T-helper 2 cell treated with Interferon-gamma antibody and Interleukin-4, amounts not matched to agents 100 ng/mL and 5 ng/mL, for 36 hours (primary cell): Measurements from ENCODE around the gene MARS1. TPM values are rescaled to one million over a fixed set of nuclear protein-coding genes. Genes with fewer than 3 reads are reported as not detected.

Source experiments
- intact Hi-C: fragments of 100-400 bp; cut with micrococcal nuclease; formaldehyde crosslinking; loops from one replicate; pipeline ENCODE4 v1.15.1; 2023
- total RNA-seq: library from RNA; stranded (reverse); gene quantifications from 2 replicates; pipeline ENCODE4 v1.2.3, GENCODE V29; 2022

Gene MARS1
- total RNA-seq, 1 donor from 2014 or later, result 189 TPM

GRCh38 chr12:57470970-57471656 lies 16.8 kb upstream of the MARS1 start:
- intact Hi-C loops, result no loop called here

GRCh38 chr12:57471661-57472060 lies 16.2 kb upstream of the MARS1 start:
- intact Hi-C loops, result no loop called here

GRCh38 chr12:57472391-57472790 lies 15.5 kb upstream of the MARS1 start:
- intact Hi-C loops, result no loop called here

DNA sequence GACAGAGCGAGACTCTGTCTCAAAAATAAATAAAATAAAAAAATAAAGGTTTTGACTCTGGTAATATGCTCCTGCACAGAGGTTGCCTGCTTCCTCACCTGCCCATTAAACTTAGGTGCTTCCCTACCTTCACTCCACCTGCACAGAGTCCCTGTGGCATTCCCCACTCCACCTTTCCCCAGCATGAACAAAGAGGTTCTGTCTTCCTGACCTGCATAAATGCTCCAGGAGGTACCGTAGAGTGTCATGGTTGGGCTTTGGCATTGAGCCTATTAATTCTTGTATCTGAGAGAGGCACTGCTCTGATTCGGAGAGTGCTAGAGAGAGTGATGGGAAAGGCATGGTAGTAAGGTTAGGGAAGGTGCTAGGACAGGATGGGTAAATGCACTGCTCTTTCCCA lies 14.5 kb upstream of the MARS1 start:
- intact Hi-C loops, result no loop called here

DNA sequence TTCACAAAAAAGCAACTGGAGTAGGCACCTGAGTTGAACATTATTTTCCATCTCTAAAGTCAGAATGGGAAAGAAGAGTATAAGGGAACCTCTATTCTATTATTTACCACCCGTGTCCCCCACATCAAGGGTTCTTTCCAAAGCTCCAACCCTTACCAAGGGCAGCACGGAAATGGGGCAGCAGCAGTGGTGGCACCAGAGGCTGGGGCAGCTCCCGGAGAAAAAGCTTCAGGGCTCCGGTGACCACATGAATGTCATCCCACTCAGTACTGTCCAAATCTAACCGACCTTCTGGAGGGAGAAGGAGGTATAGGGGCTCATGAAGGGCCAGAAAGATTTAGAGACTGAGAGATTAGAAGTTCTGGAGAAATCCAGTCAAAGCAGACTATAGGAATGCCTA lies 14.0 kb upstream of the MARS1 start:
- intact Hi-C loops, result no loop called here

DNA sequence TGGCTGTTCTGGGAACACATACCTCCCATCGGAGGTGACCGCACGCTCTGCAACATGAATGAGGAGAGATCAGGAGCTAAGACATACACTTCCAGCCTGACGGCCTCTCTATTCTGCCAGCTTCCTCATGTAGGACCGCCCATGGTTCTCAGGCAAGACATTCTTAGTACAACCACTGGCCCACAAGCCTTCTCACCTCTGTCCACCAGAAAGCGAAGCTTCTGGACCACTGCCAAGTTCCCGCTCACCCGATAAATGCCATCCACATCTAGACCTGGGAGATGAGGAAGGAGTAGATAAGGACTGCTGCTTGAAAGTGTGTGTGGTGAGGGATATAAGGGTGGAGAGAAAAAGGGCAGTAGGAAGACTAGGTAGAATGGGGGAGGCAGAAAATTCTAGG lies 13.4 kb upstream of the MARS1 start:
- intact Hi-C loops, result no loop called here

DNA sequence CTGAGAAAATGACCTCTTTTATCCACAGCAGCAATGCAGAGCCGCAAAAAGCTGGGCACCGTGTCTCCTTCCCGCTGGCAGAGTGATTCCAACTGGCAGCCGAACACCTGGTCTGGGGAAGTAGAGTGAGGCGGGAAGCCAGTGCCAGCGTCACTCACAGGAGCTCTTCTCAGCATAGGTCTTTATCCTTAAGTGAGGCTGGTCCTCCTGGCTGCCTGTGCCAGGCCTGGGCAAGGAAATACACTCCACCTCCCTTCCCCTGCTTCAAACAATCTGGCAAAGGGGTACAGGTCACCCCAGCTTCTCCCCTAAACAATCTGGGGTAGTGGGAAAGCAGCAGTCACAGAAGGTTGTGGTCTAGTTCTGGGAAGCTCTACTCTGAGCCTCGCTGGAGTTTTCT lies 13.0 kb upstream of the MARS1 start:
- intact Hi-C loops, result loop anchor here (5.0 kb wide), 3 partner anchors 147 to 363 kb away; partner anchors contain the start of genes CDK4 and STAT6

DNA sequence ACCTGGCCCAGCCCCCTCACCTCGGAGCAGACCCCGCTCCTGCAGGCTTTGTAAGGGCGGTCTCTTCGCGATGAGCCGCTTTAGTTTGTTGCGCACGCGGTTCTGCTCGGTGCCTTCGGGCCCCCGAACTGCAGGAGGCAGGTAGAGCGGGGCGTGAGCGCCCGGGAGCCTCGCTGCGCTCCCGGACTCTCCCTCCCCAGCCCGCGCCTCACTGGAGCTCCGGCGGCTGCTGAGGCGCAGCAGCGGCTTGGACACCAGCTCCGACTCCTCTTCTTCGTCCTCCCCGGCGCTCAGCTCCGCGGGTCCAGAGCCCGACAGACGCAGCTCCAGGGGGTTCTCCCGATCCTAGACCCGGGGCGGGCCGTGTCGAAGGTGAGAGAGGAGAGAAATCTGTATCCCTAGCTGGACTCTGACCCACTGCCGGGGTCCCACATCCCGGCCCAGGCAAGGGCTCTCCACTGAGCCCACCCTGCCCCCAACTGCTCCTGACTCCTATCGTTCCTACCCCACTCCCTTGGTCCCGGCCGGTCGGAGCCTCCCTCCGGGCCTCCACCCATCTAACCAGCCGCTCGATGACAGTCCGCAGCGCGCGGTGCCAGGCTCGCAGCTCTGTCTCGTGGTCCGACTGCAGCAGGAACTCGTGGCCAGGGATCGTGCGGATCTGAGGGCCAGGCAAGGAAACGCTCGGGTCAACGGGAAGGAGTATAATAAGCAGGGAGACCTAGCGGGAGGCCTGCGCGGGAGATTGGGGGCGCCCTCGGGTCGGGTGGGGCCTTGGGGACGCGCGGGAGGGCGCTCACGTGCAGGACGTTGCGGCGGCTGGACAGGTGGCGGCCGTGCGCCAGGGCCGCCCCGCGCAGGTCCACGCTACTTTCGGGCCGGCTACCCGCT lies 12.4 kb upstream of the MARS1 start:
- intact Hi-C loops, result loop anchor here (5.0 kb wide), 3 partner anchors 147 to 363 kb away; partner anchors contain the start of genes CDK4 and STAT6

DNA sequence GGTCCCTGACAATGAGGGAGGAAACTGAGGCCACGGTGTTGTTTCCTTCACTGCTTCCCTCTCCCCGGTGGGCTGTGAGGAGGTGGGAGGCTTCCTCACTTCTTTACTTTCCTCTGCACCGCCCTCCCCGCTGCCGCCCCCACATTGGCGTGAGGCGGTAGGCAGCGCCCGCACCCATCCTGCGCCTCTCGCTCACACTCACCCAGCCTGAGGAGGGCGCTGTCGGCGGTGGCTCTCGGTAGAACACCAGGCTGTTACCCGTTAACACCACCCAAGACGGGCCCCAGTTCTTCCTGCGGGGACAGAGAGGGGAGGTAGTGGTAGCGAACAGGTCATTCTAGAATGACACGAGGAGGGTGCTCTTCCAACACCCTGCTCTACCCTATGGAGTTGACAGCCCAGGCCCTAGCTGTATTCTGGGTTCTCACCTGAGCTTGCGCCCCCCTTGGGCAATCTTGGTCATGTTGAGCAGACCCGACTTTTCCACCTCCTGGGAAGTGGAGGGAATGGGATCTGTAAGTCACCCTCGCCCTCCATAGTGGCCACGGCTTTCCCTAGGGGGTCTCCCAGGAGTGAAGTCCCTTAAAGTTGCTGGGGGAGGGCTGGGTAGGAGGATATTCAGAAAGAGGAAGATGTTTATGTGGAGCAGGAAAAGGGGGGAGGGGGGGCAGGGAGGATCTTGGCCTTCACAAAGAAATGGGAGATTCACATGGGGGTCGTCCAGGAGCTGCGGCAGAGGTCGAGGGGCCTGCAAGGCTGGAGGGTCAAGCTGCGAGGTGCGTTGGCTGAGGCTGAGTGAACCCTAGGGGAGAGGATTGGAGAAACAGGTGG lies 11.5 kb upstream of the MARS1 start:
- intact Hi-C loops, result loop anchor here (5.0 kb wide), 3 partner anchors 146 to 364 kb away; partner anchors contain the start of genes CDK4 and STAT6

DNA sequence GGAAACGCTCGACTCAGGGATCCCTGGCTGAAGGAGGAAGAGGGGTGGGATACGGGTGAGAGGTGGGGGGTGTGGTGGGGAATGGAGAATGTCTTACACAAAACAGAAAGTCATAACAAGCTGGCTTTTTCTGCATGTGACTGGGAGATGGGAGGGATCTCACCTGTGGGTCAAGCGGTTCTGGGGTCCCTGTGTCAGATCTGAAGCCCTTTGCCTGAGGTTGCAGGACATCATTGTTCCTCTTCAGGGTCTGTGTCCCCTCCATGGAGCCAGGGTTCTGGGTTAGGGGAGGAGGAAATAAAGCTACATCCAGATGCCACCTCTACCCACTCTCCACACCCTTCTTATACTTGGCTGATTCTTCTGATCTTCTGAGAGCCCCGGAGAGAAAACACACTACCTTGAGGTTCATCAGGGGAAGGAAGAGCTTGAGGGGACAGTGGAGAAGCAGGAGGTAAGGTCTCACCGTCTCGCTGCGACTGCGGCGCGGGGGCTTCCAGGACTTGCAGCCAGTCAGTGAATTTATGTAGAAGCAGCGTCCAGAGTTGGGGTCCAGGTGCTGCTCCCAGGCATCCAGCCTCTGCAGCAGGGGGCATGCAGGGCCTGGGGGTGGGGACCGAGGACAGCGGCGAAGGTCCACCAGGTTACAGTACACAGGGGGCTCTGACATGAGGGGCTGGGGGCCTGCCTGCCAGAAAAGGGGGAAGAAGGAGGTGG lies 10.7 kb upstream of the MARS1 start:
- intact Hi-C loops, result loop anchor here (1.0 to 5.0 kb wide), 5 partner anchors 15 to 365 kb away; partner anchors contain the start of genes CDK4, R3HDM2 and STAT6

GRCh38 chr12:57477710-57478681 lies 9.9 kb upstream of the MARS1 start:
- intact Hi-C loops, result loop anchor here (1.0 to 5.0 kb wide), 6 partner anchors 9 to 366 kb away; partner anchors contain the start of genes CDK4, R3HDM2 and STAT6

- intact Hi-C loops, result loop anchor here (1.0 to 5.0 kb wide), 4 partner anchors 41 to 367 kb away; partner anchors contain the start of genes CDK4, DDIT3 and STAT6
These were observed 8.9 kb upstream of the MARS1 start for GRCh38 chr12:57479043-57479375.

DNA sequence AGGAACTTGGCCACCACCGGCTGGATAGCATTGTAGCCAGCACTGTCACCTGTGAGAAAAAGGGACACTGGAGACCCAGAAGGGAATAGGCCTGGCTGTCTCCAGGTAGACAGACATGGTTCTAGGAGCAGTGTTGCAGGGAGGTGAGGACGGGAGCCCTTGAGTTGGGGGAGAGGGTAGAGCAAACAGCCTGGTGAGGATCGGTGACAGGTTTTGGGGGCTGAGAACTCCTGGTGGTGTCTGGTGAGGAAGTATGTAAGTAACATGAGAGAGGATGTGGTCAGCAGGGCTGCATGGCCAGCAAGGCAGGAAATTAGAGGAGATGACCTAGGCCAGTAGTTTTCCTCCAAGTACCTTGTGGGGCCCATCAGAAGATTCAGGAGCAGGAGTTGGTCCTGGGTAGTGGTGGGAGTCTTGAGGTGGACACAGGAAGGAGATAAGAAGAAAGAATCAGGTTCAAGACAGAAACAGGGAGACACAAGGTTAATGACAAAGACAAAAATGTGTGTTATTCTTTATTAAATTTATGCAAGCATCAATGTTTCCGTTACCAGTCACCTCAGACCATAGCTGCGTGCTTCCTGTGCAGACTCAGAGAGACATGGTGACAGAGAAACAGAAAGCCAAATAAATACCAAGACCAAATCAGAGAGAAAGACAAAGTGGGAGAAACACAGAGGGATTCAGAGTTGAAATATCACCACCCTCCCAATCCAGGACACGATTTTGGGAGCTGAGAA lies 8.3 kb upstream of the MARS1 start, which contains the start of gene ARHGAP9:
ARHGAP9 (minus strand) TSS at position 491 of the 740 bp plus-strand sequence; CDS start at position 31, 460 bp downstream.
- intact Hi-C loops, result loop anchor here (1.0 to 5.0 kb wide), 4 partner anchors 41 to 367 kb away; partner anchors contain the start of genes CDK4, DDIT3 and STAT6

- intact Hi-C loops, result no loop called here
These were observed 6.2 kb upstream of the MARS1 start for GRCh38 chr12:57481671-57482070.

DNA sequence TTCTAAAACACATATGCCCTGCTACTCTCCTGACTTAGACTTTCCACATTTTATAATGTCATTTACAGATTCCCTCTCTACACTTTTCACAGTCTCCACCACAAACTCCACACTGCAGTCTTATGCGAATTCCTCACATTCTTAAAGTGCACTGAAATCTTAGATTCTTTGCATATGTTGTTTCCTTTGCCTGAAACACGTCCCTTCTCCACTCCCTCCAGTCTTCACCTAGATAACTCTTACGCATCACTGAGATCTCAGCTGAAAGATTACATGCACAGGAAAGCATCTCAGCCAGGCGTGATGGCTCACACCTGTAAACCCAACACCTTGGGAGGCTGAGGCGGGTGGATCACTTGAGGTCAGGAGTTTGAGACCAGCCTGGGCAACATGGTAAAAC lies 4.4 kb upstream of the MARS1 start:
- intact Hi-C loops, result no loop called here

GRCh38 chr12:57485695-57486094 lies 2.2 kb upstream of the MARS1 start:
- intact Hi-C loops, result loop anchor here (2.0 kb wide), 1 partner anchor 61 kb away; the partner anchor contains the start of gene DCTN2

- intact Hi-C loops, result loop anchor here (1.0 to 2.0 kb wide), 4 partner anchors 9 to 60 kb away; partner anchors contain the start of genes DCTN2 and DDIT3
These were observed 742 bp upstream of the MARS1 start for GRCh38 chr12:57487055-57487596.
